Neural progenitor cell (in vitro differentiated cells): Measurements from ENCODE around the gene IQCH. TPM values are rescaled to one million over a fixed set of nuclear protein-coding genes. Genes with fewer than 3 reads are reported as not detected.
"Not testable (repeated sequence)": the region's sequence is repeated elsewhere in the genome, so short reads cannot be mapped to it uniquely, and the experiment has no call there.

Experiments used
- DNase-seq: peaks from one replicate; pipeline ENCODE4 v3.0.0-alpha.2; 2016; ENCODE audit warnings: low spot score
- H2AFZ ChIP-seq: fragments of 200-600 bp; sonication (generic); replicated peaks from 2 replicates; pipeline ENCODE4 v1.6.1; 2016; ENCODE audit warnings: antibody characterized with exemption
- H3F3A ChIP-seq: fragments of 200-600 bp; sonication (generic); 2 replicates; pipeline ENCODE4 v1.6.1; 2016; ENCODE audit warnings: antibody characterized with exemption, low read depth
- H3K27ac ChIP-seq: fragments of 200-600 bp; sonication (generic); 2 replicates; pipeline ENCODE4 v1.5.1; 2016; ENCODE audit warnings: mild to moderate bottlenecking
- H3K27me3 ChIP-seq: fragments of 200-600 bp; sonication (generic); 2 replicates; pipeline ENCODE4 v1.6.1; 2016; ENCODE audit warnings: mild to moderate bottlenecking, moderate library complexity
- H3K36me3 ChIP-seq: fragments of 200-600 bp; sonication (generic); 2 replicates; pipeline ENCODE4 v1.5.1; 2016
- H3K4me1 ChIP-seq: fragments of 200-600 bp; sonication (generic); 2 replicates; pipeline ENCODE4 v1.6.1; 2016; ENCODE audit warnings: mixed run types
- H3K4me2 ChIP-seq: fragments of 200-600 bp; sonication (generic); 2 replicates; pipeline ENCODE4 v1.6.1; 2016
- H3K4me3 ChIP-seq: fragments of 200-600 bp; sonication (generic); 2 replicates; pipeline ENCODE4 v1.5.1; 2016
- H3K79me2 ChIP-seq: fragments of 200-600 bp; sonication (generic); 2 replicates; pipeline ENCODE4 v1.6.1; 2016; ENCODE audit warnings: low read depth
- H3K9ac ChIP-seq: fragments of 200-600 bp; sonication (generic); 2 replicates; pipeline ENCODE4 v1.6.1; 2016
- H3K9me3 ChIP-seq: fragments of 200-600 bp; sonication (generic); 2 replicates; pipeline ENCODE4 v1.5.1; 2016; ENCODE audit warnings: low read depth
- H4K20me1 ChIP-seq: fragments of 200-600 bp; sonication (generic); 2 replicates; pipeline ENCODE4 v1.6.1; 2016; ENCODE audit warnings: low read depth
- H3K27ac Mint-ChIP-seq: 3 replicates; pipeline ENCODE4 v1.8.0; 2021; ENCODE audit warnings: mixed read lengths
- H3K27me3 Mint-ChIP-seq: 2 replicates; pipeline ENCODE4 v1.8.0; 2022; ENCODE audit warnings: low read depth, mild to moderate bottlenecking, inconsistent platforms, moderate library complexity, mixed read lengths; ENCODE audit not compliant: insufficient read depth
- H3K36me3 Mint-ChIP-seq: 3 replicates; pipeline ENCODE4 v1.8.0; 2021; ENCODE audit warnings: mixed read lengths
- H3K4me1 Mint-ChIP-seq: 3 replicates; pipeline ENCODE4 v1.8.0; 2021; ENCODE audit warnings: mixed read lengths
- H3K4me3 Mint-ChIP-seq: 3 replicates; pipeline ENCODE4 v1.8.0; 2021; ENCODE audit warnings: mild to moderate bottlenecking, moderate library complexity, mixed read lengths
- H3K9me3 Mint-ChIP-seq: 3 replicates; pipeline ENCODE4 v1.8.0; 2020; ENCODE audit warnings: mixed read lengths
- CTCF ChIP-seq: fragments of 200-600 bp; sonication (generic); IDR thresholded peaks from 2 replicates; pipeline ENCODE4 v1.5.1; 2017; ENCODE audit warnings: antibody characterized with exemption, mild to moderate bottlenecking
- EZH2 ChIP-seq: fragments of 200-600 bp; sonication (generic); IDR thresholded peaks from 2 replicates; pipeline ENCODE4 v1.6.1; 2017; ENCODE audit warnings: antibody characterized with exemption, mild to moderate bottlenecking, moderate library complexity
- EZH2phosphoT487 ChIP-seq: fragments of 200-600 bp; sonication (generic); IDR thresholded peaks from 2 replicates; pipeline ENCODE4 v1.6.1; 2017; ENCODE audit warnings: antibody characterized with exemption
- total RNA-seq: library from RNA; depleted of rRNA; stranded (reverse); fragments of >200 nt; gene quantifications from 2 replicates; pipeline ENCODE4 v1.2.3, GENCODE V29; 2015; ENCODE audit warnings: low replicate concordance

The IQCH gene
- total RNA-seq, 1 donor from 2014 or later, result 21.0 TPM

- no peak for DNase-seq
- Histone ChIP-seq H3K27ac (no peak overlapping the region), H3K36me3 (no peaks in the 10 kb centered on the region), H4K20me1 (no peaks in the 10 kb centered on the region), H3K79me2 (no peaks in the 10 kb centered on the region), H3K9me3 (no peaks in the 10 kb centered on the region), H3K4me1 (no peaks in the 10 kb centered on the region), H3K4me3 (no peak overlapping the region), H3F3A (no peaks in the 10 kb centered on the region), H2AFZ (no peak overlapping the region), H3K4me2 (no peak overlapping the region), H3K27me3 (no peaks in the 10 kb centered on the region), H3K9ac (no peak overlapping the region)
- Mint-ChIP-seq H3K36me3 (no peaks in the 10 kb centered on the region), H3K27me3 (no peaks in the 10 kb centered on the region), H3K4me1 (no peaks in the 10 kb centered on the region), H3K9me3 (peaks cover 2% of the 10 kb centered on the region), H3K4me3 (no peak overlapping the region), H3K27ac (no peak overlapping the region)
- no peak for TF ChIP-seq EZH2
- no peak for TF ChIP-seq CTCF
- TF ChIP-seq EZH2phosphoT487, result no peak
Observed at GRCh38 chr15:67446449-67446848, 191.9 kb downstream of the IQCH start.

- not testable (repeated sequence) for H3K27ac Mint-ChIP-seq, DNase-seq, H3K27ac ChIP-seq, H3K9me3 Mint-ChIP-seq, H3K4me3 ChIP-seq, H3K36me3 Mint-ChIP-seq, H3K4me2 ChIP-seq, H3K9ac ChIP-seq, H3K79me2 ChIP-seq, H3K4me1 Mint-ChIP-seq, H3K4me3 Mint-ChIP-seq, H3K9me3 ChIP-seq, H3K36me3 ChIP-seq, H3K27me3 ChIP-seq, H3K27me3 Mint-ChIP-seq, H3K4me1 ChIP-seq, H4K20me1 ChIP-seq, H3F3A ChIP-seq, H2AFZ ChIP-seq
Observed at GRCh38 chr15:67448372-67448771, 193.8 kb downstream of the IQCH start.

- H3K27me3 ChIP-seq, H3K79me2 ChIP-seq, H3K27me3 Mint-ChIP-seq, H3K4me1 Mint-ChIP-seq, H3K36me3 ChIP-seq, H3K27ac Mint-ChIP-seq, H3K27ac ChIP-seq, H3K4me3 ChIP-seq, H3K4me1 ChIP-seq, DNase-seq, H3K36me3 Mint-ChIP-seq, H3K4me3 Mint-ChIP-seq, H3K9me3 ChIP-seq, H3K4me2 ChIP-seq, H3F3A ChIP-seq, H4K20me1 ChIP-seq, H3K9ac ChIP-seq, H2AFZ ChIP-seq: not testable (repeated sequence)
- peaks cover 12% of the 10 kb centered on the region for H3K9me3 Mint-ChIP-seq
Observed at GRCh38 chr15:67453703-67454102, 199.1 kb downstream of the IQCH start.

DNA sequence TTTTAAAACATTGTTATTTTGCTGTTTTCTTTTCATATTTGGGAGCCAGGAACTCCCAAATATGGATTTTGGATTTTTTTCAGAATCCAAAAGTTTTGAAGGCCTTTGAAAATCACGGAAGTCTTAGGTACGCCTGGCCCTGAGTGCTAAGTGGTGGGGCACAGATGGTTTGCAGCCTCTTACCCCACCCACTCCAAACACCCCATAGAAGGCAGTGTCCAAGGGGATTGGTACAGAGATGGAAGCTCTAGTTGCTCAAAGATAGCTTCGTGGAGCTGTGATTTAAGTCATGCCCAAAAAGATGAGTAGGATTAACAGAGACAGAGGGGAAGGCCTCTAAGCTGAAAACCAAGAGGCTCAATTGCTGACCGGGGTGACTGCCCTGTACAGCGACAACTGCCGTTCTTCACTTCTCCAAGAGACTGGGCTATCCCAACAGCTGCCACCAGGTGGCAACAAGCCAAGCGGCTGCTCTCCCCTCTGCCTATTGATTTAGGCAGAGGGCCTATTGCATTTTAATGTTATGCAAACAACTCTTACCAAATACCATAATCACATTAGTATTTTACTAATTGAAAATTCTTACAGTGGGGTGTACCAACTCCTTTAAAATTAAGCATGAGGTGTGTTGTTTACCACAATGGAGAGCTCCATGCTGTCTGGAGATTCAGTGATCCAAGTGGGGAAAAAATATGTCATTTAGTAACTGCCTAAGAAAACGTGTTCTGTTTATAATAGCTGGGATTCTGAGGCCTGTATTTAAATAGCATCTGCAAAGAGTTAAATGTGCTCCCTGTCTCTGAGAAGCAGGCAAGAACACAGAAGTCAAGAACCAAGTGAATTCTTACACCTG is 202.3 kb downstream of the IQCH start:
- no peak overlapping the region for H2AFZ ChIP-seq

More for the DNA sequence above, 202.3 kb downstream of the IQCH start:
- peak; percentile 90 for DNase-seq
- no peaks in the 10 kb centered on the region for H3K4me1 Mint-ChIP-seq
- H3F3A ChIP-seq, result no peaks in the 10 kb centered on the region
- no peaks in the 10 kb centered on the region for H4K20me1 ChIP-seq
- no peaks in the 10 kb centered on the region for H3K36me3 ChIP-seq
- H3K4me2 ChIP-seq, result no peak overlapping the region
- no peak overlapping the region for H3K4me3 ChIP-seq
- no peaks in the 10 kb centered on the region for H3K79me2 ChIP-seq
- peaks cover 6% of the 10 kb centered on the region for H3K9me3 ChIP-seq
- no peak overlapping the region for H3K27ac Mint-ChIP-seq
- H3K4me1 ChIP-seq, result peaks cover 9% of the 10 kb centered on the region
- no peak overlapping the region for H3K27ac ChIP-seq
- H3K27me3 ChIP-seq, result no peaks in the 10 kb centered on the region
- H3K9ac ChIP-seq, result no peak overlapping the region
- H3K36me3 Mint-ChIP-seq, result peaks cover 4% of the 10 kb centered on the region
- peak; percentile 92 for TF ChIP-seq CTCF
- no peak for TF ChIP-seq EZH2
- H3K27me3 Mint-ChIP-seq, result peaks cover 4% of the 10 kb centered on the region
- peaks cover 10% of the 10 kb centered on the region for H3K9me3 Mint-ChIP-seq
- no peak overlapping the region for H3K4me3 Mint-ChIP-seq
